GM18909 (cell line): Measurements from ENCODE around the gene CD19.
"Not testable (repeated sequence)": the region's sequence is repeated elsewhere in the genome, so short reads cannot be mapped to it uniquely, and the experiment has no call there.

Source experiments
- ATAC-seq: cut with Tn5 transposase; IDR thresholded peaks from one replicate; pipeline ENCODE4 v1.9.1; 2021; ENCODE audit warnings: mild to moderate bottlenecking; ENCODE audit not compliant: unreplicated experiment, poor library complexity

CD19 gene

DNA sequence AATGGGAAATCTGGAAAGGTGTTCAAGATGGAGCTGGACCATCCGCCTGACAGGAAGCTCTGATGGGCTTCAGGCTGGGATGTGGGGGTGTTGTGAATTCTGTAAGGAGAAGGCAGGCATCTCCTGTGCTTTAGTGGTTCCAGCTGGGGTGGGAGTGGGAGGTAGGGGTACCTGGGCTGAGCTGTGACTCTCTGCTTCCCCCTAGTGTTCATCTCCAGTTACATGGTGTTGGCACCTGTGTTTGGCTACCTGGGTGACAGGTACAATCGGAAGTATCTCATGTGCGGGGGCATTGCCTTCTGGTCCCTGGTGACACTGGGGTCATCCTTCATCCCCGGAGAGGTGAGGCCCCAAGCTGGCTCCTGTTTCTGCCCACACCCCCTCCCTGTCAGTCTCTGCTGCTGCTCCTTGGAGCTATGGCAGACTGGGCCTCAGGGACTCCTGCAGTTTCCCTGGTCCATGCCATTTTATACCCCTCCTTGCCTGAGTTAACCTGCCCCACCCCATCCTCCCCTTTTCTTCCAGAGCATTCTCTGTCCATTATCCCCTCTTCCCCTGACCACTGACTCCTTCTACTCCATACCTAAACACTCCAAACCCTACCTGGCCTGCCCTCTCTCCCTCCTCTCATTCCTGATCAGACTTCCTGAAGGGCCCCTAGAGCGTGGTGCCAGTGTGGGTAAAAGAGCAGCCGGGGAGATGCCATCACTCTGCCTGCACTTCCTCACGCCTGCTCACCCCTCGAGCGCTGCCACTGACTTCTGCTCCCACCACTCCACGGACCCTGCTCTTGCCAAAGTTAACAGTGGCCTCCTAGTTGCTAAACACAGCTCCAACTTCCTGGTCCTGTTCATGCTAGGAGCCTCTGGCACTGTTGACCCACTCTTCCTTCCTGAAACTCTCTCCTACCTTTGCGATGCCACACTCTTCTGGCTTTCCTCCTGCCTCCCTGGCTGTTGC, 46.2 kb downstream of the CD19 start:
- no peak for ATAC-seq

GRCh38 chr16:28980330-28980729, 48.6 kb downstream of the CD19 start:
- not testable (repeated sequence) for ATAC-seq

- no peak for ATAC-seq
Observed at GRCh38 chr16:28980929-28981328, 49.2 kb downstream of the CD19 start.

GRCh38 chr16:28981517-28981916, 49.7 kb downstream of the CD19 start:
- no peak for ATAC-seq

DNA sequence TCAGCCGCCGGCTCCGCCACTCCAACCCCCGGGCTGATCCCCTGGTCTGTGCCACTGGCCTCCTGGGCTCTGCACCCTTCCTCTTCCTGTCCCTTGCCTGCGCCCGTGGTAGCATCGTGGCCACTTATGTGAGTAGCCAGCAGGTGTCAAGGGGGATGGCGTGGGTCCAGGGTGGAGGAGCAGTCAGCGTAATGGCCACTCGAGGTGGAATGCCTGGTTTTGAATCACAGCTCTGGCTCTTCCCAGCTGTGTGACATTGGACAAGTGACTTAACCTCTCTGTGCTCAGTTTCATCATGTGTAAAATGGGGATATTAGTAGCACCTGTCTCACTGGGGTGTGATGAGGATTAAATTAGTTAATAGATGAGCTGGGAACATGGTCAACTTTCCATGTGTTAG, 50.6 kb downstream of the CD19 start:
- no peak for ATAC-seq

DNA sequence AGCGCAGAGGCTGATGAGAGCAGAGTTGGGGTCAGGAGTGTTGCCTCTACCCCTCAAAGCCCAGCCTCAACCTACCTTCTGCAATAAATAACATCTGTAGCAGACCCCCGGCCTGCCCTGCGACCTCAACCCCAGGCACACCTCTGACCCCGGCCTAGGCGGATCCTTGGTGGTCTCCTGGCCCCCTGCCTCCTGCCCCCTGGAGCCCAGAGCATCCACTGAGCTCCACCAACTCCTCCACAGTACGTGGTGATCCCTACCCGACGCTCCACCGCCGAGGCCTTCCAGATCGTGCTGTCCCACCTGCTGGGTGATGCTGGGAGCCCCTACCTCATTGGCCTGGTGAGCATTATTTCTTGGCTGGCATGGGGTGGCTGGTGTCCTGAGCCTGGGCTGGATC, 51.2 kb downstream of the CD19 start:
- ATAC-seq: no peak

GRCh38 chr16:28983644-28984043, 51.9 kb downstream of the CD19 start:
- ATAC-seq: no peak

- ATAC-seq: no peak
Observed at GRCh38 chr16:28984091-28984490, 52.3 kb downstream of the CD19 start.

GRCh38 chr16:28984619-28985135, 52.9 kb downstream of the CD19 start, which contains the start of gene LAT:
Gene LAT, plus strand, starts transcription at chr16:28985052. Its CDS starts 366 bp downstream, at chr16:28985418.
- no peak for ATAC-seq

- ATAC-seq: no peak
Observed at GRCh38 chr16:28985211-28986041, 53.7 kb downstream of the CD19 start.

GRCh38 chr16:28986046-28986445, 54.3 kb downstream of the CD19 start:
- ATAC-seq: no peak

GRCh38 chr16:28986492-28986891, 54.7 kb downstream of the CD19 start:
- ATAC-seq: no peak

DNA sequence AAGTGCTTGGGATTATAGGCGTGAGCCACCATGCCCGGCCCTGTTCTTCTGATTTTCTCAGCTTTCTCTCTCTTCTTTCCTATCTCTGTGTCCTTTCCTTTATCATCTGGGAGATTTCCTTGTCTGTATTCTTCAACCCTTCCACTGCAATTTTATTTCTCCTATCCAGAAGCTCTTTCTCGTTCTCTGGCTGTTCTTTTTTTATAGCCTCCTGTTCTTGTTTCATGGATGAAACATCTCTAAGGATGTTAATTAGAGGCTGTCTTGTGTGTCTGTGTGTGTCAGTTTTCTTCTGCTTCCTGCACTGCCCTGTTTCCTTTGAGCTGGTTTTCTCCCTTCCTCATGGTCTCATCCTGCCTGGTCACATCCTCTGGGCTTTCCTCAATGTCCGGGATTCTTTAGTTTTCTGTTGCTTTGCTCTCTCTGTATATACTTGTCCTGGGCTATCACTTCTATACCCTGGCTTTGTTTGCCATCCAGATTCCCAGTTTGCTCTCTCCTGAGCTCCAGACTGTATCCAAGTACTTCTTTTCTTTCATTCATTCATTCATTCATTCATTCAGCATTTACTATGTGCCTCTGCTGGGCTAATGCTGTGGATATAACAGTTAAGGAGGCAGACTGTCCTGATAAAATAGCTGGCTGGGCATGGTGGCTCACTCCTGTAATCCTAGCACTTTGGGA, 55.5 kb downstream of the CD19 start:
- no peak for ATAC-seq
